Measurements from ENCODE around the gene UBE3D.

DNA sequence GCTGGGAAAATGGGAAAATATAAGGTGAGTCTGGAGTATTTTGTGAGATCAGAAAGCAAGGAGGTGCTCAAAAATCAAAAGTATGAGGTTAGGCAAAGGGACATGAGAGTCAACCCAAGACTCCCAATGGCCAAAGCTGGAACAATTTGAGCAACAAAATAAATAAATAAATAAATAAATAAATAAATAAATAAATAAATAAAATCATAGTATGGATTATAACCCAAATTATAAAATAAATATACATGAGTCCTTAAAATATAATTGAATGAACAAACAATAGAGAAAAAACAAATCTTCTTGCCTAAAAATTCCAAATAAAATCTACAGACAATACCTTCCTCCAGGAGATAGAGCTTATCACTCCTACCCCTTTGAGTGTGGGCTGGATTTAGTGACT, 69.5 kb downstream of the UBE3D start:
- TF ChIP-seq, protein P1, sequence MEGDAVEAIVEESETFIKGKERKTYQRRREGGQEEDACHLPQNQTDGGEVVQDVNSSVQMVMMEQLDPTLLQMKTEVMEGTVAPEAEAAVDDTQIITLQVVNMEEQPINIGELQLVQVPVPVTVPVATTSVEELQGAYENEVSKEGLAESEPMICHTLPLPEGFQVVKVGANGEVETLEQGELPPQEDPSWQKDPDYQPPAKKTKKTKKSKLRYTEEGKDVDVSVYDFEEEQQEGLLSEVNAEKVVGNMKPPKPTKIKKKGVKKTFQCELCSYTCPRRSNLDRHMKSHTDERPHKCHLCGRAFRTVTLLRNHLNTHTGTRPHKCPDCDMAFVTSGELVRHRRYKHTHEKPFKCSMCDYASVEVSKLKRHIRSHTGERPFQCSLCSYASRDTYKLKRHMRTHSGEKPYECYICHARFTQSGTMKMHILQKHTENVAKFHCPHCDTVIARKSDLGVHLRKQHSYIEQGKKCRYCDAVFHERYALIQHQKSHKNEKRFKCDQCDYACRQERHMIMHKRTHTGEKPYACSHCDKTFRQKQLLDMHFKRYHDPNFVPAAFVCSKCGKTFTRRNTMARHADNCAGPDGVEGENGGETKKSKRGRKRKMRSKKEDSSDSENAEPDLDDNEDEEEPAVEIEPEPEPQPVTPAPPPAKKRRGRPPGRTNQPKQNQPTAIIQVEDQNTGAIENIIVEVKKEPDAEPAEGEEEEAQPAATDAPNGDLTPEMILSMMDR (IDR thresholded peaks at IDR 0.05), result no peak
- no peak for TF ChIP-seq POLR2A (IDR thresholded peaks at IDR 0.05)

All from heart left ventricle (tissue), 13 donors.